ENCODE data around the gene MMP24.

The MMP24 gene

DNA sequence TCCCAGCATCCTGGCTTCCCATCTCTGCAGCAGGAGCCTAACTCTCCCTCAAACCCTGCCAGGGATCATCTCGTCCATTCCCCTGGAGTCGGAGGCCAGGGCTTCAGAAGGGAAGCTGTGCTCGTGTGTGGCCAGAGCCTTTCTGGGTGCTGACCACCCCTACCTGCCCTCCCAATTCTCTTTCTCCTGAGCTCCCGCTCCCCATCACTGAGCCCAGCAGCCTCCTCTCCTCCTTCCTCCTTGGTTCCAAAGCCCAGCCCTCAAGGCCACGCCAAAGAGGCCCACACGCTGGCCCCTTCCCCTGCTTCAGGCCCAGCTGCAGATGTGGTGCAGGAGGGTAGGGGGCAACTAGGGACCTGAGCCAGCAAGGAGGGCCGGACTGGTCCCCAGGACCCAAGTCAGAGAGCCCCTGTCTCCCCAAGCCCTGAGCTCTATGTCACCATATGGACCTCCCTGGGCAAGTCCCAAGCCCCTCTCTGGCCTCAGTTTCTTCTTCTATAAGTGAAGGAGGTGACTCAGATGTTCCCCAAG is 64.5 kb downstream of the MMP24 start:
- DNase-seq (ENCODE audit: extremely low read depth, insufficient read length): no peak
- H3K36me3 ChIP-seq (ENCODE audit: control insufficient read depth, insufficient read depth, low read length): no peaks in the 10 kb centered on the region
- H3K27me3 ChIP-seq (replicated peaks; ENCODE audit: control insufficient read depth, insufficient read depth, low read length): no peaks in the 10 kb centered on the region
- no peak overlapping the region for H3K4me3 ChIP-seq (replicated peaks; ENCODE audit: low read depth, low read length)
- TF ChIP-seq, protein P1, sequence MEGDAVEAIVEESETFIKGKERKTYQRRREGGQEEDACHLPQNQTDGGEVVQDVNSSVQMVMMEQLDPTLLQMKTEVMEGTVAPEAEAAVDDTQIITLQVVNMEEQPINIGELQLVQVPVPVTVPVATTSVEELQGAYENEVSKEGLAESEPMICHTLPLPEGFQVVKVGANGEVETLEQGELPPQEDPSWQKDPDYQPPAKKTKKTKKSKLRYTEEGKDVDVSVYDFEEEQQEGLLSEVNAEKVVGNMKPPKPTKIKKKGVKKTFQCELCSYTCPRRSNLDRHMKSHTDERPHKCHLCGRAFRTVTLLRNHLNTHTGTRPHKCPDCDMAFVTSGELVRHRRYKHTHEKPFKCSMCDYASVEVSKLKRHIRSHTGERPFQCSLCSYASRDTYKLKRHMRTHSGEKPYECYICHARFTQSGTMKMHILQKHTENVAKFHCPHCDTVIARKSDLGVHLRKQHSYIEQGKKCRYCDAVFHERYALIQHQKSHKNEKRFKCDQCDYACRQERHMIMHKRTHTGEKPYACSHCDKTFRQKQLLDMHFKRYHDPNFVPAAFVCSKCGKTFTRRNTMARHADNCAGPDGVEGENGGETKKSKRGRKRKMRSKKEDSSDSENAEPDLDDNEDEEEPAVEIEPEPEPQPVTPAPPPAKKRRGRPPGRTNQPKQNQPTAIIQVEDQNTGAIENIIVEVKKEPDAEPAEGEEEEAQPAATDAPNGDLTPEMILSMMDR (IDR thresholded peaks at IDR 0.05; ENCODE audit: insufficient read depth, low read length, poor library complexity, severe bottlenecking): no peak

DNA sequence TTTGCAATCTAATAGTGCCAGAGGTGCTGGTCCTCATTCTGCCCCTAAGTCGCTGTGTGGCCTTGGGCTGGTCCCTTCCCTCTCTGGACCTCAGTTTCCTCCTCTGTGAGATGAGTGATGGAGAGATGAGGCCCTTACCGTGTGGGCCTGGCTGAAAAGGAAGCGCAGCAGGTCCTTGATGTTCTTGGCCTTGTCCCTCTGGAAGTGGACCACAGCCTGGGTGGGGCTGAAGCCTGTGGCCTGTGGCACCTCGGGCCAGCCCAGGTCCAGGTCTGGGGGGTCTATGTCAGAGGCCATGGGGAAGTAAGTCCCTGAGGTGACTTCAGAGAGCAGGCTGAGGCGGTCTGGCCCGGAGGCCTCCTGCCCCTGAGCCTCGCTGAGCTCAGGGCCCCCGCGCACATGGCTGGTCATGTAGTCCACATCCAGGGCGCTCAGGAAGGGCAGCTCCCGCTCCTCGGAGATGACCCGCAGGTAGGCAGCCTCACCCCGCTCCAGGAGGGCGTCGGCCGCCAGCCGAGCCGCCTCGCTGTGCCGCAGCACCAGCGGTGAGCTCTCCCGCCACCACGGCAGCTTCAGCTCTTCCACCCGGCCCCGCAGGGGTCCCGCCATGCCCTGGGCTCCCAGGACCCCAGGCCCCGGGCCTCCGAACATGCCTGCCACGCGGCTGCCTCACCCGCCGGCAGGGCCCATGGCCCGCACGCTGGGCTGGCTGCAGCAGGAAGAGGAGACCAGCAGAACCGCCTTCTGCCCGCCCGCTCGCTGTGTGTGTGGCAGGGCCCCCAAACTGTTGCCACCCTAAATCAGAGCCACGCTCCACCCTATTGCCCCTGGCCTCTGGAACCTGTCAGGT is 65.4 kb downstream of the MMP24 start, which contains the start of gene FAM83C:
Gene FAM83C (minus strand): TSS at position 772 of the 850 bp plus-strand sequence. CDS start 121 bp downstream, at position 651.
- TF ChIP-seq, protein P1 (IDR thresholded peaks at IDR 0.05; ENCODE audit: insufficient read depth, low read length, poor library complexity, severe bottlenecking): no peak
- H3K27me3 ChIP-seq (replicated peaks; ENCODE audit: control insufficient read depth, insufficient read depth, low read length): no peaks in the 10 kb centered on the region
- no peak for DNase-seq (ENCODE audit: extremely low read depth, insufficient read length)

DNA sequence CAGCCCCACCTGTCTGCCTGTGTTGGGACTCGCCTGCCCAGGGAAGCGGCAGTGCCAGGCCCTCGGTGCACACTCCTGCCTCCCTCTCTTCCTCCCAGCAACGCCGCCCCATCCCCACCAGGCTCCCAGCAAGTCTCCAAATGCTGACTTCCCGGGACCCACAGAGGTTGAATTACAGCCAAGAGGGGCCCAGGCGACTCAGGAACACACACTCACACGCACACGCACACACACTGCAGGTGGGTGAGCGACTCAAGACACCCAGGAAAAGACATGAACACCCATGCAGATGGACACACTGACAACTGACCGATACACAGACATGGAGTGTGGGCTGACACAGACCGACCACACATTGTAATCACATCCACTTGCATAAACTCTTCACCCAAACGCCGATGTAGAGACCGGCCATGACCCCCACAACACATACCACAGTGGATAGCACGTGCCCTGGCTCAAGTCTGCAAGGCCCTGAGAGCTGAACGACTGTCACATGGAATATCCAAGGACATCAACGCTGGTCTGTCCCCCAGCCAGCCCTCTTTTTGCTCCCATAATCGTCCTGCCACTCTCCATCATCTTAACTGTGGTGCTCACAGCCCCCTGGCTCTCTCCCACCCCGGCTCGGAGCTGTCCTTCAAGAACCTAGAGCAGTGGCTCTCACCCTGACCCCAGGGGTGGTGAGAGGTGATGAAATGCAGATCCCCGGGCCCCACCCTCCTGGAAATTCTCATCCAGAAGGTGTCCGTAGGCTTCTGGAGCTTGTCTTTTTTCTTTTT is 66.2 kb downstream of the MMP24 start:
- H3K27me3 ChIP-seq (replicated peaks; ENCODE audit: control insufficient read depth, insufficient read depth, low read length): no peaks in the 10 kb centered on the region
- no peak for DNase-seq (ENCODE audit: extremely low read depth, insufficient read length)
- TF ChIP-seq, protein P1 (IDR thresholded peaks at IDR 0.05; ENCODE audit: insufficient read depth, low read length, poor library complexity, severe bottlenecking): no peak
- H3K4me3 ChIP-seq (replicated peaks; ENCODE audit: low read depth, low read length): no peak overlapping the region
- no peaks in the 10 kb centered on the region for H3K36me3 ChIP-seq (ENCODE audit: control insufficient read depth, insufficient read depth, low read length)

More for the DNA sequence above, 65.4 kb downstream of the MMP24 start, which contains the start of gene FAM83C:
- Histone ChIP-seq H3K36me3 (ENCODE audit: control insufficient read depth, insufficient read depth, low read length) (no peaks in the 10 kb centered on the region), H3K4me3 (replicated peaks; ENCODE audit: low read depth, low read length) (no peak within 1 kb of the TSS)

DNA sequence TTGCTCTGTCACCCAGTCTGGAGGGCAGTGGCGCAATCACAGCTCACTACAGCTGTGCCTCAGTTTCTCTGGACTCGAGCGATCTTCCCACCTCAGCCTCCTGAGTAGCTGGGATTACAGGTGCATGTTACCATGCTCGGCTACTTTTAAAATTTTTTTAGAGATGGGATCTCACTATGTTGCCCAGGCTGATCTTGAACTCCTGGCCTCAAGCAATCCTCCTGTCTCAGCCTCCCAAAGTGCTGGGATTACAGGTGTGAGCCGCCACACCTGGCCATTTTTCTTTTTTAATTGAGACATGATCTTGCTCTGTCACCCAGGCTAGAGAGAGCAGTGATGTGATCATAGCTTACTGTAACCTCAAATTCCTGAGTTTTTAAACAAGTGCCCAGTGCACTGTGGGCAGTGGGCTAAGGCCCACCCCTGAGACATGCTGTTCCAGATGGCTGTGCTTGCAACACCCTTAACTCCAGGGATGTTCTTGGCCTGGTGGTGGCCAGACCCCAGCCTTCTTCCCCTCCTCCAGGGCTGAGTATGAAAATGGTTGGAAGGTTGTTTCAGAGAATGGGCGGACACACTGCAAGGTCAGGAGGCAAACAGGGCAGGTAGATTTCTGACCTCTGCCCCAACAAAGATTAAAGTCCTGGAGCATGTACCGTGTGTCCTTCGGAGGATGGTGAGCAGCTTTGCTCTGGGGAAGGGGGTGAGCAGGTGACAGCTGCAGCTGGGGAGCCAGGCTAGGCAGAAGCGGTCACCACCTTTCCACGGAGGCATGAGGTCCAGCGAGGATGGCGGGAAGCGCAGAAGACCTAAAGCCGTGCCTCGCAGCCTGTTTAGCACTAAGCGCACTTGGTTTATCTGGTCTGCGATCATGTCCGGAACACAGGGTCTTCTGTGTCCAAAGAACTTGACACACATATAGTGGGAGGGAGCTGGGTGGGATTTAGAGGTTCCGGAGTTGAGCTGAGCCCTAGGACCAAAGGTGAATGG is 67.1 kb downstream of the MMP24 start:
- H3K27me3 ChIP-seq (replicated peaks; ENCODE audit: control insufficient read depth, insufficient read depth, low read length): no peaks in the 10 kb centered on the region
- TF ChIP-seq, protein P1 (IDR thresholded peaks at IDR 0.05; ENCODE audit: insufficient read depth, low read length, poor library complexity, severe bottlenecking): no peak
- no peak for DNase-seq (ENCODE audit: extremely low read depth, insufficient read length)
- no peaks in the 10 kb centered on the region for H3K36me3 ChIP-seq (ENCODE audit: control insufficient read depth, insufficient read depth, low read length)
- H3K4me3 ChIP-seq (replicated peaks; ENCODE audit: low read depth, low read length): no peak overlapping the region

DNA sequence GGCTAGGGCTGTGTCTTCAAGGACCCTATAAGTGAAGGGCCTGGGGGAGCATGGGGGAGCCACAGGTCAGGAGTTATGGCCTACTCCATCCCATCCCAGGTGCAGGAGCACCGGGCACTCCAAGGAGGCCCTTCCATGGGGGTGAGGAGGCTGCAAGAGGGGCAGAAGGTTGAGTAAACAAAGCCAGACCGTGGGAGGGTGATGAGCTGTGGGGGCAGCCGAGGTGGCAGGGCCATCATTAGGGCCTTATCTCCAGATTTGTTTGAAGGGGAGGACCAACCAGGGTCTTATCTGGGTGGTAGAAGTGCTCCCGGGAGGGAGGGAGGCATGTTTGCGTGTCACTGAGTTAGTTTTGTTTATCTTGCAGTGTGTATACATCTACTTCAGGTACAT is 67.8 kb downstream of the MMP24 start:
- Histone ChIP-seq H3K27me3 (replicated peaks; ENCODE audit: control insufficient read depth, insufficient read depth, low read length) (no peaks in the 10 kb centered on the region), H3K4me3 (replicated peaks; ENCODE audit: low read depth, low read length) (no peak overlapping the region), H3K36me3 (ENCODE audit: control insufficient read depth, insufficient read depth, low read length) (no peaks in the 10 kb centered on the region)
- DNase-seq (ENCODE audit: extremely low read depth, insufficient read length): no peak
- TF ChIP-seq, protein P1 (IDR thresholded peaks at IDR 0.05; ENCODE audit: insufficient read depth, low read length, poor library complexity, severe bottlenecking): no peak
